Ectodermal cell (in vitro differentiated cells): Measurements from ENCODE around the gene NEMP1.

Source experiments
- H3K27ac ChIP-seq: 2 replicates; pipeline ENCODE4 v1.7.0; 2013; ENCODE audit warnings: mild to moderate bottlenecking, low read depth, low read length; ENCODE audit not compliant: insufficient read depth, poor library complexity, severe bottlenecking
- H3K27me3 ChIP-seq: 2 replicates; pipeline ENCODE4 v1.7.0; 2013; ENCODE audit warnings: mild to moderate bottlenecking, low read length; ENCODE audit not compliant: insufficient read depth, control insufficient read depth, poor library complexity, severe bottlenecking
- H3K36me3 ChIP-seq: one replicate; pipeline ENCODE4 v1.7.0; 2013; ENCODE audit warnings: low read length; ENCODE audit not compliant: control insufficient read depth, insufficient read depth
- H3K4me1 ChIP-seq: one replicate; pipeline ENCODE4 v1.7.0; 2013; ENCODE audit warnings: low read length; ENCODE audit not compliant: control insufficient read depth, insufficient read depth
- H3K4me3 ChIP-seq: 2 replicates; pipeline ENCODE4 v1.7.0; 2013; ENCODE audit warnings: low read depth, low read length, control low read depth; ENCODE audit not compliant: insufficient read depth
- H3K9me3 ChIP-seq: 2 replicates; pipeline ENCODE4 v1.7.0; 2013; ENCODE audit warnings: mild to moderate bottlenecking, low read length, moderate library complexity; ENCODE audit not compliant: control insufficient read depth
- WGBS, 2 experiments: methylation state at CpG; one replicate each; pipeline ENCODE4 v1.1.7; 2013; ENCODE audit warnings: missing lambda C conversion rate in 2 of 2; 5-methylcytosine and 5-hydroxymethylcytosine counted together

Gene NEMP1

DNA sequence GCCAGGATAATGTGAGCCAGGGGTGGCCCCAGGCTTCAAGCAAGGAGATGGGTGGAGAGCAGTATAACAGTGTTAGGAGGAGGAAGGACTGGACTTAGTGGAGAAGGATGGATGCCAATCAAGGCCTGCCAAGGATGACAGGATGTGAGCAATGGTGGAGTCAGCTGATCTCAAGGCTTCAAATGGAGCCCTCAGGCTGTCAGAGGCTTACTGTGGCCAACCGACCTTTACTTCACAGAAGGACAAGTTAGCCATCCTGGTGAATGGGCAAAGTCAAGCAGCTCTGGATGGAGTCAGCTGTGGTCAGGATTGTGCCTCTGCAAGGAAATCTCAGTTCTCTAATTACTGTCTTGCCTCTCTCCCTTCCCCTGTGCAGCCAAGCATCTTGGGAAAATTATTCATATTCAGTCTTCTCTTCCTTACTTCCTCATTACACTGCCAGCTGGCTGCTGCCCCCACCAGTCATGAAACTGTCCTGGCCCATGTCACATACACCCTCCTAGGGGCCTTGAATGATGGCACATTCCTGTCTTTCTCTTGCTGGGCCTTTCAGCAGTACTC, 40.2 kb upstream of the NEMP1 start:
- no peaks in the 10 kb centered on the region for H3K9me3 ChIP-seq
- no peaks in the 10 kb centered on the region for H3K36me3 ChIP-seq
- H3K4me1 ChIP-seq = no peaks in the 10 kb centered on the region
- H3K27me3 ChIP-seq = no peaks in the 10 kb centered on the region
- WGBS, 2 experiments = 91 to 92% methylated on average over 1 of the region's 1 CpG
- H3K4me3 ChIP-seq = no peak overlapping the region
- H3K27ac ChIP-seq = no peak overlapping the region

GRCh38 chr12:57116580-57117281, 38.1 kb upstream of the NEMP1 start:
- Histone ChIP-seq H3K36me3 (no peaks in the 10 kb centered on the region), H3K4me1 (no peaks in the 10 kb centered on the region), H3K27me3 (no peaks in the 10 kb centered on the region), H3K4me3 (no peak overlapping the region), H3K27ac (no peak overlapping the region), H3K9me3 (no peaks in the 10 kb centered on the region)
- WGBS, 2 experiments = 91% methylated on average over 5 of the region's 5 CpGs

GRCh38 chr12:57112492-57113294, 34.1 kb upstream of the NEMP1 start:
- H3K27ac ChIP-seq = no peak overlapping the region
- H3K4me1 ChIP-seq = peaks cover 22% of the 10 kb centered on the region
- H3K4me3 ChIP-seq = peak overlapping the region; percentile 31
- no peaks in the 10 kb centered on the region for H3K9me3 ChIP-seq
- H3K27me3 ChIP-seq = no peaks in the 10 kb centered on the region
- 71 to 72% methylated on average over 8 to 9 of the region's 9 CpGs for WGBS, 2 experiments
- no peaks in the 10 kb centered on the region for H3K36me3 ChIP-seq

DNA sequence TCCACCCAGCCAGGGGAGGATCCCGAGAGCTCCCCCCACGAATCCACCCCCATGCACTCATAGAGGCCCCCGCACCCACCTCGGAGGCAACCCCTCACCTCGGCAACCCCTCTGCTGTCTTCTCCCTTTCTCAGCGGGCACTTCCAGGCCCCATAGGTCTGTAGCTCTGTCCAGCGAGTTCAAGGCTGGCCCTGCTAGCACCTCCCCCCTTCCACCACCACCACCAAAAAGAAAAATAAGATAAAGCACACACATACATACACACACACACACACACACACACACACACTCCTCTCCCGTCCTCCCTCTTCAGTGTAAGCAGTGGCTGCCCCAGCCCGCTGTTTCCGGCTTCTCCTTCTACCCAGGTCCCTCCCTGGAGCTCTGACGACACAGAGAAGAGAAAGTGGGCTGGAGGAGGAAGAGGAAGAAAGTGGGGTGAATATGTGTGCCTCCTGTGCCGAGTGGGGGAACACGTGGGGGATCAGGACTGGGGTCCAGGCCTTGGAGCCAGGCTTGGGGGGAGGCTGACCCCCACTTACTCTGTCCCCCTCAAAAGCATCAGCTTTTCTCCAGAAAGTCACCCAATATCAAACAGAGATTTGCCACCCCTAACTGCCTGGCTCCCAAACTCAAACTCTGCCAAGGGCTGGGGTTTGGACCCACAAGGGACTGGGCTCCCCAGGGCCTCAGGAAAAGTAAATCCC, 32.6 kb upstream of the NEMP1 start, which contains the start of gene STAT6:
Gene STAT6, minus strand, starts transcription at position 332 of the 704 bp plus-strand sequence. CDS start 3,084 bp downstream, outside the sequence.
- 24 to 26% methylated on average over 13 of the region's 13 CpGs for WGBS, 2 experiments
- Histone ChIP-seq H3K36me3 (no peaks in the 10 kb centered on the region), H3K27me3 (no peaks in the 10 kb centered on the region), H3K9me3 (no peaks in the 10 kb centered on the region), H3K4me1 (peaks cover 22% of the 10 kb centered on the region), H3K27ac (peak within 1 kb of the TSS; percentile 82), H3K4me3 (peak within 1 kb of the TSS; percentile 31)

- H3K27ac ChIP-seq = no peak overlapping the region
- H3K4me3 ChIP-seq = peak overlapping the region; percentile 31
- H3K27me3 ChIP-seq = no peaks in the 10 kb centered on the region
- H3K36me3 ChIP-seq = no peaks in the 10 kb centered on the region
- WGBS, 2 experiments = 8 to 10% methylated on average over 28 of the region's 28 CpGs
- no peaks in the 10 kb centered on the region for H3K9me3 ChIP-seq
- peaks cover 22% of the 10 kb centered on the region for H3K4me1 ChIP-seq
Observed at GRCh38 chr12:57110104-57111030, 31.8 kb upstream of the NEMP1 start.

GRCh38 chr12:57109207-57110103, 30.9 kb upstream of the NEMP1 start:
- WGBS, 2 experiments = 78 to 84% methylated on average over 6 to 7 of the region's 7 CpGs
- Histone ChIP-seq H3K9me3 (no peaks in the 10 kb centered on the region), H3K27me3 (no peaks in the 10 kb centered on the region), H3K4me1 (peaks cover 22% of the 10 kb centered on the region), H3K4me3 (no peak overlapping the region), H3K36me3 (no peaks in the 10 kb centered on the region), H3K27ac (no peak overlapping the region)

DNA sequence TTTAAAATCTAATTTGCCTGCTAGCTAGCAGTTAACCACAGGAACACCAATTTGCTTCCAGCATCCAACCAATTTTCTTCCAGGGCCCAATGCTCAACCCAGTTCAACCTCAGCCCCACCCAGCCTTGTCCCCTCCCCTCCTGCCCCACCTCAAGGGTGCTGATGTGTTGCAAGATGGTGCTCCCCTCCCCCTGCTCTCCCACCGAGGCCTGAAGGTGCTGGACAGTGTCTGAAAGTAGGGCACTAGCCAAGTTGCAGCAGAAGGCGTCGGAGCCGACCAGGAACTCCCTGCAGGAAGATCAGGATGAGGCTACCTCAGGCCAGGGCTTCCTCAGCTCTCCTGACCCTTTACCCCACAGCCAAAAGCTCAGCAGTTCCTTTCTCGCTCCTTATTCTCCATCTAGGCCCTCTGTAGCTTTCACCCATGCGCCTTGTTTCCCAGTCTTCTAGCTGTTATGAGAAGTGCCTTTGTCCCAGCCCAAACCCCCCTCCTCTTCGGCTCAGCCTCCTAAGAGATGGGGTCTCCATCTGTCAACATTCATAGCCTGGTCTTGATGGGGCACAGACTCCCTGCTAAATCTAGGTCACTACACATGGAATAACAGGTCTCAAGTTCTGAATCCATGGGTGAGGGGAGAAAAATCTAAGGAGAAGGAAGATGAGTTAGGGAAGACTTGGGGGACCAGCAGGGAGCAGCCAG, 29.0 kb upstream of the NEMP1 start:
- Histone ChIP-seq H3K4me3 (no peak overlapping the region), H3K36me3 (no peaks in the 10 kb centered on the region), H3K9me3 (no peaks in the 10 kb centered on the region), H3K4me1 (peaks cover 22% of the 10 kb centered on the region), H3K27ac (no peak overlapping the region), H3K27me3 (no peaks in the 10 kb centered on the region)
- 91% methylated on average over 7 of the region's 7 CpGs for WGBS, 2 experiments

DNA sequence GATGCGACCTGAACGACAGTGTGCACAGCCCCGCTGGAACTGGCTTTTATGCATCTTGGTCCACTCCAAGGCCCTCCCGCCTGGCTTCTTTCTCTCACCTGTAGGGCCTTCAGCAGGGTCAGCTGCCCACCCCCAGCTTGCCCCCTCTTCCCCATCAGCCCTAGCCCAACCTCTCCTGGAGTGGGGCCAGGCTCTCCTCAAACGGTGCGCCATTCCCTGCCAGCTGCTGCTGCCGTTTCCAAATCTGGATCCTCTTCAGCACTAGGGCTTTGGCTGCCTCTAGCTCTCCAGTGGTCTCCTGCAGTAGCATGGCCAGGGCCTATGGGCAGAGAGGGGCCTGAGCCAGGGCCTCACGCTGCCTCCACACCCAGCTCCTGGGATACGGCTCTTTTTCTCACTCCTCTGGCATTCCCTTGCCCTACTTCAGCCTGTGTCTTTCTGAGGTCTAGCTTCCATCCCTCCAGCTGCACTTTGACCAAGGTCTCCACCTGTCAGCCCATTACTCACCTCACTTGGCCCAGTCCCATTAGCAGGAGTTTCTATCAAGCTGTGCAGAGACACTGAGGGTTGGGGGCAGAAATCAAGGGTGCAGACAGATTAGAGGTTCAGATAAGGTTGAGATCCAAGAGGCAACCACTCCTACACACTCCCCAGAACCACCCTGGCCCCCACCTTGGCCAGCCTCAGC, 27.6 kb upstream of the NEMP1 start:
- Histone ChIP-seq H3K9me3 (no peaks in the 10 kb centered on the region), H3K27me3 (no peaks in the 10 kb centered on the region), H3K4me3 (no peak overlapping the region), H3K4me1 (peaks cover 17% of the 10 kb centered on the region), H3K36me3 (no peaks in the 10 kb centered on the region), H3K27ac (no peak overlapping the region)
- WGBS, 2 experiments = 93 to 94% methylated on average over 9 of the region's 9 CpGs
